HG03097 (cell line): ENCODE results near the gene CFAP97D1.

Experiments
- ATAC-seq: cut with Tn5 transposase; IDR thresholded peaks from one replicate; pipeline ENCODE4 v1.9.1; 2021; ENCODE audit not compliant: unreplicated experiment, low FRiP score

CFAP97D1 gene

GRCh38 chr17:43822570-43823190 lies 42.4 kb downstream of the CFAP97D1 start:
- no peak for ATAC-seq

- ATAC-seq: no peak
Observed at GRCh38 chr17:43823350-43824084, 43.3 kb downstream of the CFAP97D1 start.

GRCh38 chr17:43825567-43825966 lies 45.3 kb downstream of the CFAP97D1 start:
- ATAC-seq: no peak

GRCh38 chr17:43826206-43826605 lies 46.0 kb downstream of the CFAP97D1 start:
- ATAC-seq: no peak

GRCh38 chr17:43827596-43827995 lies 47.4 kb downstream of the CFAP97D1 start:
- ATAC-seq: no peak

- ATAC-seq: no peak
Observed at GRCh38 chr17:43829738-43830137, 49.5 kb downstream of the CFAP97D1 start.

- no peak for ATAC-seq
Observed at GRCh38 chr17:43830510-43831140, 50.4 kb downstream of the CFAP97D1 start.

- no peak for ATAC-seq
Observed at GRCh38 chr17:43831633-43832032, 51.4 kb downstream of the CFAP97D1 start.

- ATAC-seq: no peak
Observed at GRCh38 chr17:43832168-43832975, 52.1 kb downstream of the CFAP97D1 start.

GRCh38 chr17:43832976-43833829 lies 53.0 kb downstream of the CFAP97D1 start, which contains the start of gene MPP3:
MPP3 (minus strand) TSS chr17:43833146; CDS start chr17:43831906, 1,240 bp downstream.
- ATAC-seq: no peak

- ATAC-seq: no peak
Observed at GRCh38 chr17:43834106-43834505, 53.9 kb downstream of the CFAP97D1 start.
